Activated CD8-positive, alpha-beta memory T cell treated with anti-CD3 and anti-CD28 coated beads, Interleukin-2, amount 50 U/mL, for 24 hours (primary cell): ENCODE measurements around the gene MPHOSPH10.
"Not testable (repeated sequence)": the region's sequence is repeated elsewhere in the genome, so short reads cannot be mapped to it uniquely, and the experiment has no call there.

ENCODE experiments used
- DNase-seq: peaks from one replicate; pipeline ENCODE4 v3.0.0-alpha.2; 2020; ENCODE audit errors: extremely low read depth

MPHOSPH10 gene

GRCh38 chr2:71130152-71130904 lies at the start of gene MPHOSPH10, which contains the start of gene MCEE:
Gene MPHOSPH10 (plus strand): TSS chr2:71130634. CDS start chr2:71130666, 32 bp downstream.
Gene MCEE (minus strand): TSS chr2:71130229. CDS start chr2:71130219, 10 bp downstream.
- peak; percentile 72 for DNase-seq

DNA sequence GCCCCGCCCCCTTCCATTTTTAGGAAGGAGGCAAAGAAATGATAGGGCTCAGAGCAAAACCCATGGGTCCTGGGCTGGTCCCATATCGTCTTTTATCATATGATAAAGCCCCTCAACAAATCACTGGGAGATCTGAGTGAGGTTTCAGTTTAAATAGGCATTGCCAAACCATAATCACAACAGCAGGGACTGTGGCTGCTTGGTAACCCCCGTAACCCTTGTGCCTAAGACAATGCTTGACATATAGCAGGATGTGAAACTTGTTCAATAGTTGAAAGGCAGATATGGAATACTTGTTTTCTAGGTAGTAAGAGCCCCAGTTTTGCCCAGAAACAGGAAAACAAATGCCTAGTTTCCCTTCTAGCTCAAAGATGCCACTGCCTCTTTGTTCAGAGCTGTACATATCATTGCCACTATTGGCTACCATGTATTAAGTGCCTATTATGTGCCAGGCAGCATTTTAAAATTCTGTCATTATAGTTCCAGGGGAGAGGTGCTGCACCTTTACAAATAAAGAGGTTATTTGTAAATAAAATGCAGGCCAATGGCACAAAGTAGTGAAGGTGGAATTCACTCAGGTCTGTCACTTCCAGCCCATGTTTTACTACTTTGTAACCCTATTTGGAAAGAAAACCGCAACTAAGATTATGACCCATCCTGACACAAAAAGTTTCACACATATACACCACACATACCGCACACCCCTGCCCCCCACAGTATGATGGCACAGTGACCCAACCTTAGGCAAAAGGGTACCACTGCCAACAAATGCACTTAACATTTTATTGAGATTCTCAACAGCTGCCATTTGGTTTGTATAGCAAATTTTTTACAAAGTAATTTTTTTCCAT lies 47.8 kb upstream of the MPHOSPH10 start:
- DNase-seq: peak; percentile 31

DNA sequence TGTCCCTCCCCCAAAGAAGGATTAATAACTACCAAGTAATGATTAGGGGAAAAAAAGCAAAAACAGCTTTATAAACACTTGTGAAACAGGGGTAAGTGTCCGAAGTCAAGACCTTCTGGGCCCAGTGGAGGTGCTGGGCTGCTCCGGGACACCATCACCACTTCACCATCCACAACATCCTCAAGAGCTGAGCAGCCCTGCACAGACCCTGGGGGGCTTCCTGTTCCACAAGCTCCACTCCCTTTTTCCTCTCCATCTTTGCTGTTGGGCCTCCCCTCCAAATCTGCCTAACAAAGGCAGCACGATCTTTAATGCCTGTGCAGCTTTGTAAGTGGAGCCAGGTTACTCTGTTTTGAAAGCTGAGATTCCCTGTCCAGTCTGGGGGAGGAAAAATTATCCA lies 47.1 kb upstream of the MPHOSPH10 start:
- not testable (repeated sequence) for DNase-seq

- DNase-seq: not testable (repeated sequence)
These were observed 46.6 kb upstream of the MPHOSPH10 start for GRCh38 chr2:71083752-71084312.

DNA sequence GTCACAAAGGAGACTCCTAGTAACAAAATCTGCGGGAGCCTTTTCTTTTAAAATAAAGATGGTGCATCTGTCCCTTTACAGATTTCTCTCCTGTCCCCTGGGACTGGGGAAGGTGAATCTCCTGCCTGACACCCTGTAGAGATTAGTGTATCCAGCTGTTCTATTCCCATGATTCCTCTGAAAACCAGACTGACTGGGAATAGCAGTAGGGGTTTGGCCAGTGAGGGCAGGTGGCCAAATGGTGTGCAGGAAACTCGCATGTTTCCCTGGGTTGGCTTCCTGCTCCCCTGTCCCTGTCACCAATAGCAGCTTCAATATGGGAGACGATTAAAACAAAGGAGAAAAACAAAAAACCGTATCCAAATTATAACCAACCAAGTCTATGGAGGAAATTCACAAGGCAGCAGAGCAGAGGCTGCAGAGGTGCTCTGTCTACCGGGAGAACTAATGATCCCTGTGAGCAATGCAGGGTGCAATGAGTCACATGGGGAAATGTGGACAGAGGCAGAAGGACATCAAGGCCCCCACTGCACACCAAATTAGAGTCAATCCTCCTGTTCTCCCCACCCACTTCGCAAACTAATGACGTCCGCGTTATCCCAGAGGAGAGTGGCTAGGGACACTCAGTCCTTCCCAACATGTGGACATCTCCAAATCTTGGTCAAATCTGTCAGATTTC lies 45.0 kb upstream of the MPHOSPH10 start:
- DNase-seq: not testable (repeated sequence)

- not testable (repeated sequence) for DNase-seq
These were observed 41.0 kb upstream of the MPHOSPH10 start for GRCh38 chr2:71089475-71089874.

DNA sequence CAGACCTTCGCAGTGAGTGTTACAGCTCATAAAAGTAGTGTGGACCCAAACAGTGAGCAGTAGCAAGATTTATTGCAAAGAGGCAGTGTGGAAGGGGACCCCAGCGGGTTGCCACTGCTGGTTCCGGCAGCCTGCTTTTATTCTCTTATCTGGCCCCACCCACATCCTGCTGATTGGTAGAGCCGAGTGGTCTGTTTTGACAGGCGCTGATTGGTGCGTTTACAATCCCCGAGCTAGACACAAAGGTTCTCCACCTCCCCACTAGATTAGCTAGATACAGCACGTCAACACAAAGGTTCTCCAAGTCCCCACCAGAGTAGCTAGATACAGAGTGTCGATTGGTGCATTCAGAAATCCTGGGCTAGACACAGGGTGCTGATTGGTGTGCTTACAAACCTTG lies 38.6 kb upstream of the MPHOSPH10 start:
- DNase-seq: not testable (repeated sequence)

GRCh38 chr2:71092491-71093260 lies 37.8 kb upstream of the MPHOSPH10 start:
- DNase-seq: not testable (repeated sequence)

GRCh38 chr2:71100195-71100964 lies 30.1 kb upstream of the MPHOSPH10 start:
- DNase-seq: peak; percentile 6

DNA sequence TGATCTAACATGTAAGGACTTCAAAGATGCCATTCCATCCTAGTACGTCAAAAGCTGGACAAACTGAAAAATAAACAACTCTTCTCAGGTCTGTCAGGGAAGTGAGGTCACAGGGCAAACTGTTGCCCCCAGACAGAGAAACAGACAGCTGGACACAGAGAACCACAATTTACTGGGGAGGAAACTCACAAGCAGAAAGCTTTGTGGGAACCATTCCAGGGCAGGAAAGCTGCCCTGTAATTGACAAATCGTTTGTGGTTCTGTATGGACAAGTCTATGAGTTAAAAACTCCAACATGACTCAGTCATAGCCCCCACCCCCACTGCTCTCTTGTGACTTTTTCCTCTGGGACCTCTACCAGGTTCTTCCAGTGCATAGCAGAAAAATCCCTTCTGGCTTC lies 28.8 kb upstream of the MPHOSPH10 start:
- no peak for DNase-seq

- DNase-seq: no peak
These were observed 27.3 kb upstream of the MPHOSPH10 start for GRCh38 chr2:71102981-71103681.

- DNase-seq: no peak
These were observed 26.6 kb upstream of the MPHOSPH10 start for GRCh38 chr2:71103809-71104208.

DNA sequence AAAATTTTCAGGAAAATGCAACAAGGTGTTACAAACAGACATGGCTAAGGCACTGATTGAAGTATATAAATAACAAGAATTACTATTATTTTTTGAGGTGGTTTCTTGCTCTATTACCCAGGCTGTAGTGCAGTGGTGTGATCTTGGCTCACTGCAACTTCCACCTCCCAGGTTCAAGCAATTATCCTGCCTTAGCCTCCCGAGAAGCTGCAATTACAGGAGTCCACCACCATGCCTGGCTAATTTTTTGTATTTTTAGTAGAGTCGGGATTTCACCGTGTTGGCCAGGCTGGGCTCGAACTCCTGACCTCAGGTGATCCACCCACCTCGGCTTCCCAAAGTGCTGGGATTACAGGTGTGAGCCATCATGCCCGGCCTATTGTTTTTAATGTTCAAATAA lies 24.0 kb upstream of the MPHOSPH10 start:
- not testable (repeated sequence) for DNase-seq

- DNase-seq: no peak
These were observed 22.3 kb upstream of the MPHOSPH10 start for GRCh38 chr2:71108091-71108490.

GRCh38 chr2:71113843-71114242 lies 16.6 kb upstream of the MPHOSPH10 start:
- no peak for DNase-seq

DNA sequence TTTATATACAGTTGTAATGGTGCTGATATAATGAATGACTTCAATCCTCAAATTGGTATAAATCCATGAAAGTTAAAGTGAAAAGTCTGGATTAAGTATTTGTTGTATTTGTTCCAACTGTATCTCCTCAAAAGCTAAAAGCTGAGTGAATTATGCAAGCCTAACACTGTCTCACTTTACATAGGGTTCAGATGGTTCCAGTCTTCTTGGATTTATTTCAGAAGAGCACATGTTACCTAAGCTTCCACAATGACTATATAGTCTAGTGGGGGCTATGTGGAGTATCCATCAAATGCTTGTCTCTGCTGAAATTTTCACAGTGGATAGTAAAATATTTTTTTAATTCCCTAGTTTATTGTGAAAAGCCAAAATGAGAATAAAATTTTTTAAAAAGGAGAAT lies 13.4 kb upstream of the MPHOSPH10 start:
- DNase-seq: no peak

- no peak for DNase-seq
These were observed 10.2 kb upstream of the MPHOSPH10 start for GRCh38 chr2:71120195-71120594.

- DNase-seq: no peak
These were observed 9.0 kb upstream of the MPHOSPH10 start for GRCh38 chr2:71121479-71121878.
